Stimulated activated CD4-positive, alpha-beta T cell treated with anti-CD3 and anti-CD28 coated beads, TNF-alpha, amount 100 ng/mL, for 24 hours (primary cell): ENCODE results near the gene ABCG1.

Source experiments
- DNase-seq, 3 experiments: peaks; one replicate each; pipeline ENCODE4 v3.0.0-alpha.2; 2020; ENCODE audit warnings: low read depth in 3 of 3

Gene ABCG1

DNA sequence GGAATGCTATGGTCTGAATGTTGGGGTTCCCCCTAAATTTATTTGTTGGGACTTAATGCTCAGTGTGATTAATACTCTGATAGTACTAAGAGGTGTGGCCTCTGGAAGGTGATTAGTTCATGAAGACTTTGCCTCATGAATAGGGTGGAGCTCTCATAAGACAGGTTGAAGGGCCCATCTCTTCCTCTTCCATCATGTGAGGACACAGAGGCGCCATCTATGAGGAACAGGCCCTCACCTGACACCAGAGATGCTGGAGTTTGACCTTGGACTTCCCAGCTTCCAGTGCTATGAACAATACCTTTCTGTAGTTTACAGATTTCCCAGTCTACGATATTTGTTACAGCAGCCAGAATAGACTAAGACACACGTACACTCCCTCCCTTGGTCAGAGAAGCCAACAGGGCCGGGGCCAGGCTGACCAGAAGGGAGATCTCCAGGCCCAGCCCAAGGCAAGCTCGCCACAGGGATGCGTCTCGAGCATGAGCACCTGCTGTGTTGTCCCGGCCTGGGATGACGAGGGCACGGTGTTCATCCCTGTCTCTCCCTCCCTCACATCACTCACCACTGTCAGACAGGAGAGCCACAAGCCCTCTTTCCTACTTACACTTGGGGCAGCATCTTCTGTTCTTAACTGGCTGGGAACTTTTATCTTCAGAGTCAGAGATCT lies 4.7 kb upstream of the ABCG1 start:
- no peak for DNase-seq

DNA sequence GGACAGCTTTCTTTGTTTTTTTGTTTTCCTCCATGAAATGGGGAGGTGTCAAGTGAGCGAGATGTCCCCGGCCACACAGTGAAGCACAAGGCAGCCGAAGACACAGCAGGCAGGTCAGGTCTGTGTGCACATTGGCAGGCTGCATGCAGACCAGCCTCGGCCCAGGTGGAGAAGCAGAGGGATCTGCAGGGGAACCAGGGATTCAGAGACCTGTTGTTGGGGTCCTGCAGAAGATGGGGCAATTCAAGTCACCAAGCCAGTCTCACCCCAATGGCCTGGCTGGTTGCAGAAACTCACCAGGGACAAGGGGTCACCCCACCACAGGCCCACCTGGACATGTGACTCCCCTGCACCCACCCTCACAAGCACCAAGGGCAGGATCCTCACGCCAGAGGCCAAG lies 4.0 kb upstream of the ABCG1 start:
- DNase-seq = no peak

DNA sequence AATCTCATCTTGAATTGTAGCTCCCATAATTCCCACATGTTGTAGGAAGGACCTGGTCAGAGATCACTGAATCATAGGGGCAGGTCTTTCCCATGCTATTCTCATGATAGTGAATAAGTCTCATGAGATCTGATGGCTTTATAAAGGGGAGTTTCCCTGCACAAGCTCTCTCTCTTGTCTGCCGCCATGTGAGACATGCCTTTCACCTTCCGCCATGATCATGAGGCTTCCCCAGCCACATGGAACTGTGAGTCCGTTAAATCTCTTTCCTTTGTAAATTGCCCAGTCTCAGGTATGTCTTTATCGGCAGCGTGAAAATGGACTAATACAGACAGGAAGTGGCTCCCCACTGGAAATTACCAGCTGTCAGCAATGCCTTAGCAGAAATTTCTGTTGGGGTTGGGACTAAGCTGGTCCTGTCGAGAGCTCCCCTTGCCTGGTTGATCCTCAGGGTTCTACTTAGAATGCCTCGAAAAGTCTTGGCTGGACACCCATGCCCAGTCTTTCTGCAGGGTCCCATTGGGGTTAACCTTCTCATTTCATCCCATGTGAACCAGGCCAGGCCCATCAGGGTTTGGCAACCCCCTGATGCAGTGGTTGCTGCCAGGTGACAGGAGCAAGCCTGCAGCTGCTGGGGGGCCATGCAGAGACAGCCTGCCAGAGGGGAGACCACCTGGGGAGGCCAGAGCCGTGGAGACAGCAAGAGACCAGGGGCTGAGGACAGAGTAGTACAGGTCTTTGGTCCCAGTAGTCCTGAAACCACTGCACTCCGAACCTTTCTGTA lies 2.8 kb upstream of the ABCG1 start:
- no peak for DNase-seq

DNA sequence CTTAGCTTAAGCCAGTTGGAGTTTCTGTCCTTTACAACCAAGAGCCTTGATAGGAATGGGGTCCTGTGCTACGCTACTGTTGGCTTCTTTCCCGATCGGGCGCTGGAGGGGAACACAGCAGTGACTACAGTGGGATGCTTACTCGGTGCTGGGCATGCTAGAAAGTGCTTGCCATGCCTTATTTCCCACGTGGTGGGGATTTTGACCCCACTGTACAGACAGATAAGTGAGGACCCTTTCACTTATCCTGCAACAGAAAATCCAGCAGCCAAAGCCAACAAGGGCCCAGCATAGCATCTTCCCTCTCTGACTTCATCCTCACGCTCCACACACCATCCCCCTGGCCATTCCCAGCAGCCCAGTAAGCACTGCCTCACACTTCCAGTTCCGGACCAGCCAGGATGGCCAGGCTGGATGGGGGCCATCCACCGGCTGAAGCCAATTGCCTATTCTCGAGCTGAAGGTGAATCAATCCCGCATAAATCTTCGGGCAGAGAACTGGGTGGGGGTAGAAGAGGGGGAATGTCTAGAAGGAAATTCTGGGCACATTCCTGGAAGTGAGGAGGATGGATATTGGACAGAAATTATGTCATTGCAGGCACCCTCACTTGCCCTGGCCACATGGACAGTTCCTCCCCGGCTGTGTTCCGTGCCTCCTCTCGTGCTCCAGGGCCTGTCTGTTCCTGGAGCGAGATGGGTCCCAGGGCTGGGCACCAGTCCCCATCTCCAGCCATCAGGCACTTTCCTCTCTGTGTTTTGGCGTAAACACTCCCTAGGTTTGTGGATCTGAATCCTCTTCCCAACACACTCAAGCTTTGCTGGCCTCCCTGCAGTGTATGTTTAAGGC lies 2.0 kb upstream of the ABCG1 start:
- no peak for DNase-seq

DNA sequence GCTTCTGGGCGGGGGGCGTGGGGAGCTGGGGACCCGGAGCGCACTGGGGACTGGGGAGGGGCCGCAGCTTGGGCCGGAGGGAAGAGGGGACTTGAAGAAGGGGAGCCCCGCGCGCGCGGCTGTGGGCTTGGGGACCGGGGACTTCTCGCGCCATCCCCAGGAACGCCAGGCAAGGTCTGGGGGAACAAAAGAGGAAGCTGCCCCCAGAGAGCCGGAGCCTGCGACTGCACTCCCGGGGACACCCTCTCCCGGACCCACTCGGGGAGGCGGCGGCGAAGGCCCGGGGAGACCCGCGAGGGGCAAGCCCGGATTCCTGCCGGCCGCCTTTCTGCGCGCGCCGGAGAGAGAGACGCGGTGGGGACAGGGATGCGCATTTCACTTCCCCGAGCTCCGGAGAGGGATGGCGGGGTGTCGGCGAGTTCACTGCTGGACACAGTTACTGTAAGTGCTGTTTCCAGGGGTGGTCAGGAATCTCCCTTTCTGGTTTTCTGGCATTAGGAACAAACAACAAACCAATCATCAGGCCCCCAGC lies 732 bp downstream of the ABCG1 start:
- peak in 1 of 3 experiments; percentile 30 for DNase-seq

DNA sequence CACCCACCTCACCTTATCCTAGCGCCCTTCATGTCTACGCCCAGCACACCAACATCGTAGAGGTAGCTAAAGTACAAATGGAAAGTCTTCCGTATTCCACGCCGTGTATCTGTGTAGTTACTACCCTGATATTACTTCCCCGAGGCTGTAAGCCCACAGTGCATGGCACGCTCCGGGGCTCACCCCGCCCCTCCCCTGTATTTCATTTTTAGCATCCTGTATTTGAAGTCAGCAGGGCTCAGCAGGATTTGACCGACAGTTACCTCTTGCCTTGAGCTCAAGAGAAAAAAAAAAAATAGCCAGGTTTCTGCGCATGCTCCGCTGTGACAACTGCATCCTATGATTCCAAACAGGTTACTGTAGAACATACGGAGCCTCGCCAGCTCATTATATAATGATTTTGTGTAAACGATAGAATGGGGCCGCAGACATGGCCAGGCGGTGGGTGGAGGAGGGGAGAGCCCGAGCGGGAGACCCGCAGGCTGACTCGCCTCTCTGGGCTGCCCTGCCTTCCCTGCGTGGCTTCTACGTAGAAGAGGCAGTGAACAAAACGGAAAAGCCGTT lies 1.3 kb downstream of the ABCG1 start:
- DNase-seq = peak in 1 of 3 experiments; percentile 53

DNA sequence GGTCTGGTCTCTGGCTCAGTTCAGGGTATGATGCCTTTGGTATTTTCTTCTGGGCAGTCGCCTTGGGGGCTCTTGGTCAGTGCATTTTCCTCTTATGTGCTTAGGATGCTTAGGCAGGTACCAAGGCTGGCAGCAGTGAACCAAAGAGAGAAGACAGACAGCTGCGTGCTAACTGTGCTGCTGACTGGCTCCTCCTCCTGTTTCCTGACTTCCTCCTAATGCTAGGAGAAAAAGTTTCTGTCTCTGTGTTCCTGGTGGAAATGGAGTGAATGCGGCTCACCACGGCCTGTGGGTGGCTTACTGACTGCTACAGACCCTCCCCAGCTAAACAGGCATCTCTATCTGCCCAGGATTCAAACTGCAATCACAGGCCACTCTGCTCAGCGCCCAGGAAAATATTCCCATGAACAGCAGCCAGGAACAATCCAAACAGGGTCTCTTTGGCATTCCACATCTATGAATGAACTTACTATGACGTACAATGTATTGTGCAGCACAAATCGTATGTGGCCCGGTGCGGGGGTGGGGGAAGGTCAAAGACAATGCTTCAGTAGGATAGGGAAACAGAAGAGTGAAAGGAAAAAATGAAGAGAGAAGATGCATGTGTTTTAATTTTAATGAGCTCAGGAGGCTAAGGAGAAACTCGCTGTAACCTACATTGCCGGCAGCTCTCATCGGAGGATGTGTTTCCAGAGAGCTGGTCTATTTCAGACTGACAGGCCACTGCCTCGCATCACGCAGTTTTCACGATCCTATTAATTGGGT lies 2.8 kb downstream of the ABCG1 start:
- DNase-seq = no peak

DNA sequence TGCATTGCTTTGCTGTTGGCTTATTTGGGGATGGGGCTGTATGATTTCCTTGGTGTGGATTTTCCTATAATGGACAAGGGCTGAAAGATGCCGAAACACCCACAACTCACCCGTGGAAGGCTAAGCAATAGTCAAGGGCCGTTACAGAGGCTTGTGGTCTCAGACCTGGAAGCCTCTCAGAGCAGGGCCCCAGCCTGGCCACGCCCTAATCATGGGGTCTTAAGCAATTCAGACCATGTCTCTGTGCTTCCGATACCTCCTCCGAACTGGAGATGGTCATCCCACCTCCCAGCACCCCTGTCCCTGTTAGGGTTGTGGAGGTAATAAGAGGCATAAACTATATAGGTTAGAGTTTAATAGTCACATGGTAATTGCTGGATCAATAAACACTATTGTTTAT lies 3.4 kb downstream of the ABCG1 start:
- DNase-seq = no peak

DNA sequence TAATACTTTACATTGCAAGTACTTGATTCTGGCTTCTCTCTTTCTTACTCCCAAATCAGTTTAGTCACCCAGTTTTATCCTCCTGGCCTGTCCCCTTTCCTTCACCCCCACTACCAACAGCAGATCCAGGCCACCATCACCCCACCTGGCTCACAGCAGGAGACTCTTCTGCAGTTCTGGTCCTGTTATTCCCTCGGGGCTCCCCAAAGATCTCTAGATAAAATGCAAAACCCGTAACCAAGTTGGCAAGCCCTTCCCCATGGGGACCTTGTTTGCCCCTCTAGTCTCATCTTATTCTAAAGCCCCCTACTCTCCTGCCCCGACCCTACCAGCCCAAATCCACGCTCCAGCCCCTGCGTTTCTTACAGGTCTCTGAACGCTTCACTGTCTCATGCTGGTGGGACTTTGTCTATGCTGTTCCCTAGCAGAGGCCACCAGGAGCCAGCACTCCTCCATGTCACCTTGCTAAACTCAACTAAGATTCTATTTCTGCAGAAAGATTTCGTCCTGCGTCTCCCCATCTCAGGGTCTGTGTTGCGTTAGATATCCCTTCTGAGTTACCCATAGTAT lies 4.0 kb downstream of the ABCG1 start:
- DNase-seq = no peak

DNA sequence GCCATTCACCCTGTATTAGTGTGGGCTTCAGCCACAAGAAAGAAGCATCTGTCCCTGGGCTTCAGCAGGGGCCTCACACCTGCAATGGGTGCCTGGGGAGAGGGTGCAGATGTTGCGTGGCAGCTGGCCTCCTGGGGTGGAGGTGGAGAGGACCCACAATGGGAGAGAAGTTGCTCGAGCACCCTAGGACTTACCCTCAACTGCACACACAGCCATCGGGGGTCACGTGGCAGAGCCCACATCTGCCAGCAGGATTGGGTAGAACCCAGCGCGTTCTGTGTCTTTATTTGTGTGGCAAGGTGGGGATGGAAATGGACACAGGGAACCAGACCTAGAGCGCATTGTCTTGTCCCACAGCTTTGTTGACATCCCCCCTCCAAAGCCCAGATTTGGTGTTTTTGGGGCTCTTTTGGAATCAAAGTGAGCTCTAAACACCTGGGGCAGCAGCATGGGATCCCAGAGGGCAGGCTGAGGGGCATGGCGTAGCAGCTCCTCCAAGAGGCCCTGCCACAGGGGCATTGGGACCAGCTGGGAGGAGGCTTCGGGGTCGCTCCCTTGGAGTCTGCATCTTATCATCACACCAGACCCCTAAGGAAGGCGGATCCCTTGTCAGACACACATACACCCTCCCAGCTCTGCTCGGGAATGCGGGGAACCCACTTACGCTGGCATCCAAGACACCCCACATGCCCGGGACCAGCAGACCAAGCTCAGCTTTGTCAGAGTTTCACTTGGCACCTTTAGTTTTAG lies 5.1 kb downstream of the ABCG1 start:
- no peak for DNase-seq

DNA sequence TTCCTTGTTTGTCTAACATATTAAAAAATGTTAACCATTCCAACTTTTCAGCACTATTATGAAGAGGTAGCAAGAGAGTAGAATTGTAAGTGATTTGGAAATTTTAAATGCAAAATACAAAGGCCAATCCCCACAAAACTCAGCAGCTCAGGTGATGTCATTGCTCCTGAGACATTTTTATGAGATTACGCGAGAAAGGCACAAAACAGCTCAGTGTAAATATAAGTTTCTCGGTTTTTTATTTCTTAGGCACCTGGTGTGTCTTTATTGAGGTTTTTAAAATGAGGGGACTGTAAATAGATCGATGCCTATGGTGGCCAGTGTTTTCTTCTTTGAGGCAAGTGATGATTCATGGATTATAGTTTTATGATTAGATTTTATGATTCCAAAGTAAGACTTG lies 6.1 kb downstream of the ABCG1 start:
- DNase-seq = no peak

DNA sequence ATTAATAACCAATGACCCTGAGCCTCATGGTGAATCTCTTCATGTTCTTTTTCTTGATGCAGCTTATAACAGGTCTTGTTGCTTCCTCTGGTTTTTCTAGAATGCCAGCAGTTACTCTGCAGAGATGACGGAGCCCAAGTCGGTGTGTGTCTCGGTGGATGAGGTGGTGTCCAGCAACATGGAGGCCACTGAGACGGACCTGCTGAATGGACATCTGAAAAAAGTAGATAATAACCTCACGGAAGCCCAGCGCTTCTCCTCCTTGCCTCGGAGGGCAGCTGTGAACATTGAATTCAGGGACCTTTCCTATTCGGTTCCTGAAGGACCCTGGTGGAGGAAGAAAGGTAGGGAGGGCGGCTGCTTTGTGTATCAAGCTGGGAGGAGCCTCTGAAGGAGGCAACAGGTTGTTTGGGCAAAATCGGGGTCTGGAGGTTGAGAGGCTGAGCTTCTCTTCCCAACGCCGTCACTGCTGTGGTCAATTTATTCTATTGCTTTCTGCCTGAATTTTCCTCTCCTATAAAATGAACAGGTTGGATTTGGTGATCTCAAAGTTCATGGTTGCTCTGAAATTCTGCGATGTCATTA lies 6.7 kb downstream of the ABCG1 start:
- DNase-seq = no peak

DNA sequence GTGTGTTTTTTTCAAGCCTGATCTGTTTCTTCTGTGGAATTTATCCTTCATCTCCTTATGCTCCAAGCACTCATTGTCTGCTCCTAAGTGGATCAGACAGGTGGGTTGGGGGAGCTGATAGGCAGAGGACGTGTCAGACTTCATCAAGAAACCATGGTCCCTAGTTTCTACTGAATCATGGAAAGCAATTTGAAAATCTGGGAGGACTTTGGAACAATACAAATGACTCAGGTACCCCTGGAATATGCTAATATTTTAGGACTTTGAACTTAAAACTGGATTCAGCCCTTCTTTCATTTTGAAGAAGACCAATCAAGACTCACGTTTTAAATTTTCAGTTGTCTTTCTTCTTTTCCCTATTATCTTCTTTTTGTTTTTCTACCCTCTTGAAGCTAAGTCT lies 7.7 kb downstream of the ABCG1 start:
- no peak for DNase-seq

DNA sequence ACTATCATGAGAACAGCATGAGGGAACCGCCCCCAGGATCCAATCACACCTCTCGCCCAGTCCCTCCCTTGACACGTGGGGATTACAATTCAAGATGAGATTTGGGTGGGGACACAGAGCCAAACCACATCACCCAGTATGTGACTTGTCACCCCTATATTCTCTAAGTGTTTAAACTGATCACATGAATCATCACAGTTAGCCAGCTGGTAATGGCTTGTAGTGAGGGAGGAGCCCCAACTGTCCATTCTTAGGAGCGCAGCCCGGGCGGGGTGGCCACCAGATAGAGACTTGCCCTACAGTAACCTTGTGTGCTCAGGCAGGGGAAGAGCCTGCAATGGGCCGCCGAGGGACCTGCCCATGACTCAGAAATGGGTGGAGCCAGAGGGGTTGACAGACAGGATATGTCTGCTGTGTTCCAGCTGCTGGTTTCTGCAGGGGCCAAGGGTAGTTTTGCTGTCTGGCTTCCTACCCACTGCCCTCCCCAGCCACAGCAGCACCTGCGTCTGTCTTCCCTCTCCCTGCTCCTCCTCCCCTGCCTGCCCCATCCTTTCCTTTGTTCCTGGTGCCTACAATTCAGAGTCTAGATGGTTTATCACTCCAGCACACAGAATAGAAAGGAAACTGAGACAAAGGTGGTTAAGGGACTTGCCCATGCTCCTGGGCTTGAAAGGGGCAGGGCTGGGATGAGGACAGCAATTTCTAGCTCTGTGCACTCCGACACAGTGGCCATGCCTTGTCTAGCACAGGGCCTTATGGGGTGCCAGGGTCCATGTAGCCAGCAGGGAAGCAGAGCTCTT lies 9.2 kb downstream of the ABCG1 start:
- peak; percentile 77 to 89 (median 82) for DNase-seq

DNA sequence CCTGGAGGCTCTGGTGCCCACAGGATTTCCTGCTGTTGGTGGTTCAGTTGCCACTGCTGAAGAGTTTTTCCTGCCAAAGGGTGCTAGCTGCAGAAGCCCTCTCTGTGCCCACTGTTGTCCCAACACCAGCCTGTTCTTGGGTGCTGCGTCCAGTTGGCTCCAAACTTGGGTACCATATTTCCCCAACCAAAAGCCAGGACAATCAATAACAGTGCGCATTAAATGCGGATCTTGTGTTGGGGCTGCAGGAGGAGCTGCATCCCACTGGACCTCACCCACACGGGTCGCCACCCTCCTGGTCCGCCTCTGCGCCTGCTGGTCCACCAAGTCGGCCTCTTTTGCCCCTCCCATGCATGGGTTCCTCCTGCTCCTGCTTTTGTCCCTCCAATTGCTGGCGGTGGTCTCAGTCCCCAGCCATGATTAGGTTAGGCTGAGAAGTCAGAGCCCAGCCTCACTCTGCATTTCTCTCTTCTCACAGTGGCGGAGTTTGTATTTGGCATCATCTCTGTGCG lies 9.8 kb downstream of the ABCG1 start:
- DNase-seq = no peak

DNA sequence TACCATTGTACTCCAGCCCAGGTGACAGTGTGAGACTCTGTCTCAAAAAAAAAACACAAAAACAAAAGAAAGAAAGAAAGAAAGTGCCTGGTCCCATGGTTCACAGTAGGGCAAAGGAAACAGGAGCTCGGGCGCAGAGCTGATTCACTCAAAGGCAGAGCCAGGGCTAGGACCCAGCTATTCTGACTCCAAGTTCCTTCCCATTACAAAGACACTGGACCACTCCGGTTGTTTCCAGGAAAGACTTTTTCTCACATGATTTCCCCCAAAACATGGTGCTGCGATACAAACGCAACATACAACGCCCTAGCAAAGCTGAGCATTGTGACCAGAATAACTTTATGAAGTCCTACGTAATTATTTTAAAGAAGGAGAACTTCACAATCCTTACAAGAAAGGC lies 10.7 kb downstream of the ABCG1 start:
- no peak for DNase-seq

DNA sequence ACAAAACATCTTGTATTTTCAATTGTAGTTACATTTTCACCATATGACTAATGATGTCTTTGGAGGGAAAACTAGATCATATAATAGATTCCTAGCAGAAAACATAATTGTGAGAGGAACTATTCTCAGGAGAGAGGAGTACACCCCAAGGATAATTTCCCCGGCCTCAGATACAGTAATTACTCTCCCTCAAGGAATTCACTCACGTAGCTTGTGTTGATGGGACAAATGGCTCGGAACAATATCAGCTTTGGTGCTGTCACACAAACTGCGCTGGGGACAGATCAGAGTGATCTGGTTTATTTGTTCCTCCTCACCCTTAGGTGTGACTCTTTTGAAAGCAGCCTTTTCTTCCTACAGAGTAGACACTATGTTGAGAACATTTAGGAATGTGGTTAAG lies 11.2 kb downstream of the ABCG1 start:
- DNase-seq = no peak

DNA sequence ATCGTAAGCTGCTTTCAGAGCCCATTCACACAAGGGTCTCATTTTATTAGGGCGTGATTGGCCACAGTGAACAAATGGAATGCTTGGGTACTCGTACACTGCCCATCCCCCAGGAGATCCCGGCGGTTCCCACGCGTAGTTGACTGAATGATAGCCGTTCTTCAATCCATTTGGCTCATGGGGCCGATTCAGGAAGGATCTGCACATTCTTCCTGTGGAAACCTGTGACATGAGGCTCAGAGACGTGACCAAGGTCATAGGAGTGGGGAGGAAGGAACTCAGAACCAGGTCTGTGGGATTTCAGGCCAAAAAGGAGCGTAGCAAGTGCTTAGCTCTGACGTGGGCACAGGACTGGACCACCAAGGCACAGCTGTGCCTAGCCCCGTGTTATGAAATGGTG lies 11.7 kb downstream of the ABCG1 start:
- DNase-seq = no peak

DNA sequence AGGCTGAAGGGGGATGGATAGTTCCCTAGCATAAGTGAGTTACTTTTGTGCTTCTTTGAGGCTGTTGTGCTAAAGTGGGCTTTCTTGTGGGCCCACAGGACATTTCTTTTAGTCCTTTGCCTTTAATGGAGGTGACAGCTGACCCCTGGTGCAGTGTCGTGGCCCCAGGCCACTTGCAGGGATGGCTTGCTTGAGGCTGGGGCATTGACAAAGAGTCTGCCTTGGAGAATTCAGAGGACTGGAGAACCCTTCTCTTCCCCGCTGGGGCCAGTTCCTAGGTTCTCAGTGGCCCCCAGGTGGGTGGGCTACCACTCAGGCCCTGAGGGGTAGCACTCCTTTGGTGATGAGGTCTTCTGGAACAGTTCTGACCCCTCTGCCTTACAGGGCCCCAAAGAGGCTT lies 12.8 kb downstream of the ABCG1 start:
- no peak for DNase-seq
